Measurements from ENCODE around the gene PGLYRP1. TPM values are rescaled to one million over a fixed set of nuclear protein-coding genes. Genes with fewer than 3 reads are reported as not detected.

PGLYRP1 gene
- total RNA-seq, 2 donors from 2014 or later: not detected

Other genes starting within 250 kb of the PGLYRP1 start
- gene DMPK, start 240.6 kb downstream of the PGLYRP1 start, total RNA-seq: 10 to 100 TPM; 11.1 to 13.8 TPM
- 10 to 100 TPM; 20.4 to 20.5 TPM for gene DMWD, start 230.2 kb downstream of the PGLYRP1 start, total RNA-seq
- under 1 TPM; 0.14 to 0.39 TPM for gene RSPH6A, start 207.7 kb downstream of the PGLYRP1 start, total RNA-seq
- gene SYMPK, start 159.9 kb downstream of the PGLYRP1 start, total RNA-seq: 100 to 1,000 TPM in 1 of 2 donors, 10 to 100 TPM in 1; 85.8 to 118 TPM
- 1 to 10 TPM in 1 of 2 donors, under 1 TPM in 1; 0.46 to 1.3 TPM for gene FOXA3, start 158.7 kb downstream of the PGLYRP1 start, total RNA-seq
- 10 to 100 TPM; 14.9 to 15.6 TPM for gene IRF2BP1, start 136.9 kb downstream of the PGLYRP1 start, total RNA-seq
- gene MYPOP, start 120.4 kb downstream of the PGLYRP1 start, total RNA-seq: 1 to 10 TPM; 8.3 to 9.1 TPM
- gene NANOS2, start 108.3 kb downstream of the PGLYRP1 start, total RNA-seq: not detected
- gene NOVA2, start 49.2 kb downstream of the PGLYRP1 start, total RNA-seq: under 1 TPM in 1 of 2 donors, not detected in 1; 0.08 TPM
- gene CCDC61, start 27.6 kb downstream of the PGLYRP1 start, total RNA-seq: 10 to 100 TPM; 29.3 to 34.4 TPM
- not detected for gene IGFL4, start 17.9 kb upstream of the PGLYRP1 start, total RNA-seq
- not detected for gene IGFL3, start 101.6 kb upstream of the PGLYRP1 start, total RNA-seq
- gene IGFL2, start 125.2 kb upstream of the PGLYRP1 start, total RNA-seq: 1 to 10 TPM in 1 of 2 donors, not detected in 1; 1.0 TPM
- not detected for gene IGFL1, start 206.7 kb upstream of the PGLYRP1 start, total RNA-seq